ENCODE results near the gene KY. TPM values are rescaled to one million over a fixed set of nuclear protein-coding genes. Genes with fewer than 3 reads are reported as not detected.

KY gene, protein sequence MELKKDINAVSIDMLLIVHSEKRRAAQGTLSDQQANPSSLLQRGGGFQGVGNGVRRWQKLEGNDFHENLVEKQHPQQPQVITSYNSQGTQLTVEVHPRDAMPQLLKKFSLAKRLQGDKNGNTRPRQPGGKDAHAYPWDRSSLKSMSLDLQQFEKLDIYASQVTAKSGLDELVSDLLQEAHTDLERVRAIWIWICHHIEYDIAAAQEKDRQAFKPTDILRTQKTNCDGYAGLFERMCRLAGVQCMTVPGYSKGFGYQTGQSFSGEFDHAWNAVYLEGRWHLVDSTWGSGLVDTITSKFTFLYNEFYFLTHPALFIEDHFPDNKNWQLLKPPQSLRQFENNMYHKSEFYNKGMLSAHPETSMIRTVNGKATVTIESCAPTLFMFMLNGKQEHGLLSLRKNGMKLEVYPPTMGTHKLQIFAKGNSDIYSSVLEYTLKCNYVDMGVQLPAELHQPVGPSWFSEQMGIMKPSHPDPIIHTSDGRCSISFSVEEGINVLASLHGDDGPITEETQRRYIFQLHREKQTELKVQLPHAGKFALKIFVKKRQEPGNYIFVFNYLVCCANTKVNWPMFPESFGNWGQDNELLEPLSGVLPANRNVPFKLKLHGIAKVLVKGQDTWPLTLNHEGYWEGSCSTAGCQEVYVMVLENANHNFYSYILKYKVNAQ
- total RNA-seq, result not detected in 2 replicates

DNA sequence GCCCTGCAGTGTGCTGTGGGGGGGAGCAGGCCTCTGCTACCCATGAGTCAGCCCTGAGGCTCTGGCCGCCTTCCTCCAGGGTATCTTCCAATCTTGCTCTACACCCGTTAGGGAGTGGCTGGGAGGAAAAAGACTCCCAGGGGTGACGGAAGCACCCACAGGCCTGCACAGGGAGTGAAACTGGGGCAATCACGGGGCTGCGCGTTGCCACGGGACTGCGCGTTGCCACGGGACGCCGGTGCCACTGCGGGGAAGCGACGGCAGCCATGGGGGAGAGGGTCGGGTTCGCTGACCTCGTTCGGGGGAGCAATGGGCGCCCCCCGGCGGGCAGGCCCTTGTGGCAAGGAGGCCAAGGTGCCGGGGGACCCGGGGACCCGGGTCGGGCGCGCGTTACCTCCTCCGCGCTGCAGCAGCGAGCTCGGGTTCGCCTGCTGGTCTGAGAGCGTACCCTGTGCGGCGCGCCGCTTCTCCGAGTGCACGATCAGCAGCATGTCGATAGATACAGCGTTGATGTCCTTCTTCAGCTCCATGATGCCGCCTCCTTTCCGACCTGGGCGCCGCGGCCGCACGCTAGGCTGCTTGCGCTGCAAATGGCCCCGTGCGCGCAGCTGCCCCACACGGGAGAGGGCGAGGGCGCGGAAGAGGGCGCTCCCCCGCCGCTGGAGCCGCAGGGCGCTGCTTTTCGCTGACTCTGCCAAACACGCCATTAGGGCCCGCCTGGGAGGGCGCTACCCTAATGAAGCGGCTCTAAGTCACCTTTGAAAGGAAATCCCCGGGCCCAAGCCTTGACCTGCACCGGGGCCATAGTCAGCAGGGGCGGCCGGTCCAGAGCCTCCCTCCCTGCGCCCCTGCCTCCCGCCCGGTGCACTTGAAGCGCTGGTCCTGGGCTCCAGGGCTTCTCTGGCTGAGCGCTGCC, at the start of gene KY:
Gene KY, minus strand, starts transcription at position 592 of the 916 bp plus-strand sequence. Its CDS starts 62 bp downstream, at position 530.

Other genes with a start within 250 kb of the KY start
- 71.5 and 101 TPM in 2 replicates for gene ANAPC13, start 165.0 kb downstream of the KY start, total RNA-seq
- gene CEP63, start 165.0 kb downstream of the KY start, total RNA-seq, result 12.8 and 14.6 TPM in 2 replicates
- 0.15 and 0.65 TPM in 2 replicates for gene EPHB1, start 144.2 kb upstream of the KY start, total RNA-seq